ENCODE results near the gene CYP19A1. TPM values are rescaled to one million over a fixed set of nuclear protein-coding genes. Genes with fewer than 3 reads are reported as not detected.

Gene CYP19A1
- total and polyA plus RNA-seq, 2 of the 8 experiments (the other 6 are each of a cell fraction or from before 2014, with no cell fraction given), result not detected

- Histone ChIP-seq H3K18ac (ENCODE audit: extremely low read depth, low read length) (no peak overlapping the region), H3K23ac (ENCODE audit: insufficient read length) (no peak overlapping the region), H3K9me3 (ENCODE audit: insufficient read depth in 2 of 2, low read depth in 1 of 2, low read length in 1 of 2) (no peaks in the 10 kb centered on the region), H3K4ac (replicated peaks; ENCODE audit: insufficient read length, low read depth, low read length) (no peak overlapping the region), H2AFZ (ENCODE audit: low read length) (no peak overlapping the region), H2AK5ac (ENCODE audit: low read depth, low read length) (no peak overlapping the region), H3K4me1 (replicated peaks in 1 of 4; ENCODE audit: control insufficient read depth in 3 of 4, insufficient read depth in 4 of 4, low read length in 3 of 4) (no peaks in the 10 kb centered on the region), H3K79me2 (ENCODE audit: control insufficient read depth in 1 of 2, insufficient read depth in 2 of 2, low read length in 2 of 2) (no peaks in the 10 kb centered on the region), H4K5ac (ENCODE audit: insufficient read length, low read depth, low read length) (no peak overlapping the region), H3K56ac (replicated peaks; ENCODE audit: insufficient read length, low read depth, low read length) (no peak overlapping the region), H2BK20ac (ENCODE audit: low read length) (no peak overlapping the region), H3K27ac (ENCODE audit: low read depth, low read length) (no peak overlapping the region), H4K8ac (ENCODE audit: extremely low read depth, insufficient read depth, low read length) (no peak overlapping the region), H3K27me3 (replicated peaks in 1 of 4; ENCODE audit: control insufficient read depth in 3 of 4, extremely low read depth in 1 of 4, insufficient read depth in 3 of 4, low read length in 3 of 4) (no peaks in the 10 kb centered on the region), H3K23me2 (ENCODE audit: low read depth, low read length) (no peaks in the 10 kb centered on the region), H2BK15ac (ENCODE audit: low read length) (no peak overlapping the region), H2BK120ac (replicated peaks; ENCODE audit: low read depth, low read length) (no peak overlapping the region), H2BK5ac (ENCODE audit: low read depth, low read length) (no peak overlapping the region), H2BK12ac (ENCODE audit: low read depth, low read length) (no peak overlapping the region), H4K20me1 (replicated peaks in 1 of 2; ENCODE audit: control insufficient read depth in 1 of 2, insufficient read depth in 2 of 2, low read length in 2 of 2) (no peaks in the 10 kb centered on the region), H3K79me1 (ENCODE audit: low read depth, low read length) (no peaks in the 10 kb centered on the region), H3K36me3 (ENCODE audit: control insufficient read depth in 2 of 4, insufficient read depth in 4 of 4, low read length in 3 of 4) (no peaks in the 10 kb centered on the region), H3K4me3 (ENCODE audit: extremely low read depth in 1 of 4, insufficient read depth in 2 of 4, low read depth in 3 of 4, low read length in 4 of 4) (no peak overlapping the region), H3K4me2 (ENCODE audit: insufficient read depth in 1 of 2, low read depth in 2 of 2, low read length in 2 of 2) (no peak overlapping the region), H4K91ac (replicated peaks; ENCODE audit: insufficient read length, low read length) (no peak overlapping the region), H3K14ac (ENCODE audit: insufficient read length) (no peak overlapping the region), H3K9ac (replicated peaks in 1 of 4; ENCODE audit: extremely low read depth in 1 of 4, low read depth in 3 of 4, low read length in 3 of 4) (no peak overlapping the region)
- ChIA-PET CTCF (ENCODE audit: partially characterized antibody) (interaction anchor here (1.1 to 10.6 kb wide), 13 partner anchors 8 to 212 kb away, joined by 3 to 263 read pairs (median 5); no protein-coding TSS in a partner anchor), POLR2A (ENCODE audit: partially characterized antibody) (no interaction called here)
- WGBS, 2 experiments (ENCODE audit: extremely low coverage in 1 of 2, insufficient coverage in 1 of 2, insufficient read length in 1 of 2, insufficient replicate concordance in 2 of 2, low coverage in 1 of 2, low lambda C conversion rate in 2 of 2, missing lambda C conversion rate in 1 of 2), result 92% methylated on average over 3 of the region's 3 CpGs; no CpG with 5 or more reads in 1 of the 2 experiments
- FAIRE-seq (no peak), DNase-seq (ENCODE audit: low read depth in 1 of 2, low spot score in 2 of 2) (no peak)
- TF ChIP-seq SP2 (IDR thresholded peaks at IDR 0.05; ENCODE audit: low read length), result no peak
These were observed 37.7 kb upstream of the CYP19A1 start for GRCh38 chr15:51375966-51376640.
